Thoracic aorta (tissue), 2 donors: Measurements from ENCODE around the gene PDCD1. TPM values are rescaled to one million over a fixed set of nuclear protein-coding genes. Genes with fewer than 3 reads are reported as not detected.
A peak's percentile ranks its signal among the peaks of the same experiment; 100 is the strongest.
"Not testable (repeated sequence)": the region's sequence is repeated elsewhere in the genome, so short reads cannot be mapped to it uniquely, and the experiment has no call there.

ENCODE experiments used
- ATAC-seq: fragments of 150-250 bp; one replicate; pipeline ENCODE4 v1.8.0; 2017; ENCODE audit warnings: low read depth; ENCODE audit not compliant: insufficient number of reproducible peaks, low FRiP score
- DNase-seq: peaks from one replicate; pipeline ENCODE4 v3.0.0-alpha.2; 2020; ENCODE audit warnings: low spot score
- H3K27ac ChIP-seq, 2 donors: fragments of 200-600 bp; sonication (generic); 1 replicate in 1 of 2; 2 replicates in 1 of 2; pipeline ENCODE4 v1.5.1; 2016; ENCODE audit warnings: mild to moderate bottlenecking in 2 of 2, moderate library complexity in 2 of 2
- H3K27me3 ChIP-seq: fragments of 200-600 bp; sonication (generic); replicated peaks from 2 replicates; pipeline ENCODE4 v1.6.0; 2016; ENCODE audit warnings: mild to moderate bottlenecking; ENCODE audit not compliant: insufficient read depth
- H3K36me3 ChIP-seq: fragments of 200-600 bp; sonication (generic); one replicate; pipeline ENCODE4 v1.5.1; 2016
- H3K4me1 ChIP-seq, 2 donors: fragments of 200-600 bp; sonication (generic); 1 replicate in 1 of 2; 2 replicates in 1 of 2; pipeline versions ENCODE4 v1.5.1 to v1.6.0; 2016; ENCODE audit warnings: low read depth in 2 of 2, mild to moderate bottlenecking in 1 of 2; ENCODE audit not compliant: control insufficient read depth in 1 of 2
- H3K4me3 ChIP-seq: fragments of 200-600 bp; sonication (generic); 2 replicates; pipeline ENCODE4 v1.5.1; 2016; ENCODE audit warnings: mild to moderate bottlenecking
- H3K9me3 ChIP-seq: fragments of 200-600 bp; sonication (generic); 2 replicates; pipeline ENCODE4 v1.5.1; 2016
- total RNA-seq, 2 donors: library from RNA; depleted of rRNA; stranded (reverse); fragments of >200 nt; gene quantifications; one replicate each; pipeline versions ENCODE4 v1.1.0 to v1.2.3, GENCODE V29; 2016
- TF ChIP-seq, protein P1 (sequence below): fragments of 200-600 bp; sonication (generic); IDR thresholded peaks from one replicate; pipeline ENCODE4 v1.5.1; 2019; ENCODE audit warnings: antibody characterized with exemption

Gene PDCD1
- total RNA-seq, 2 donors from 2014 or later, result 0.68 to 0.92 TPM

DNA sequence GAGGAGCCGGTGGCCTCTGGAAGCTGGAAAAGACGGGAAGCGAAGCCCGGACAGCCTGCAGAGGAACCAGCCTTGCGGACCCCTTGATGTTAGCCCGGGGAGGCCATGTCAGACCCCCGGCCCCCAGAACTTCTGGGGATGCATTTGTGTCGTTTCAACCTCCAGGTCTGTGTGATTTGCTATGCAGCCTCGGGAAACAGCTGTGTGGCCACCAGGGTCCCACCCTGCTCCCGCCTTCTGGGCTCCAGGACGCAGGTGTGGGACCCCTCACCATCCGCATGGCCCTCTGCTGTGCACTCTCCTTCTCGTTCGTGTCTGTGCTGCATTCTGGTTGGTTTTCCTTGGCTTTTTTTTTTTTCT, 36.5 kb downstream of the PDCD1 start:
- Histone ChIP-seq H3K9me3 (peaks cover 2% of the 10 kb centered on the region), H3K4me3 (no peak overlapping the region), H3K27ac (no peak overlapping the region), H3K36me3 (no peaks in the 10 kb centered on the region), H3K4me1 (no peaks in the 10 kb centered on the region), H3K27me3 (no peaks in the 10 kb centered on the region)
- TF ChIP-seq, protein P1, sequence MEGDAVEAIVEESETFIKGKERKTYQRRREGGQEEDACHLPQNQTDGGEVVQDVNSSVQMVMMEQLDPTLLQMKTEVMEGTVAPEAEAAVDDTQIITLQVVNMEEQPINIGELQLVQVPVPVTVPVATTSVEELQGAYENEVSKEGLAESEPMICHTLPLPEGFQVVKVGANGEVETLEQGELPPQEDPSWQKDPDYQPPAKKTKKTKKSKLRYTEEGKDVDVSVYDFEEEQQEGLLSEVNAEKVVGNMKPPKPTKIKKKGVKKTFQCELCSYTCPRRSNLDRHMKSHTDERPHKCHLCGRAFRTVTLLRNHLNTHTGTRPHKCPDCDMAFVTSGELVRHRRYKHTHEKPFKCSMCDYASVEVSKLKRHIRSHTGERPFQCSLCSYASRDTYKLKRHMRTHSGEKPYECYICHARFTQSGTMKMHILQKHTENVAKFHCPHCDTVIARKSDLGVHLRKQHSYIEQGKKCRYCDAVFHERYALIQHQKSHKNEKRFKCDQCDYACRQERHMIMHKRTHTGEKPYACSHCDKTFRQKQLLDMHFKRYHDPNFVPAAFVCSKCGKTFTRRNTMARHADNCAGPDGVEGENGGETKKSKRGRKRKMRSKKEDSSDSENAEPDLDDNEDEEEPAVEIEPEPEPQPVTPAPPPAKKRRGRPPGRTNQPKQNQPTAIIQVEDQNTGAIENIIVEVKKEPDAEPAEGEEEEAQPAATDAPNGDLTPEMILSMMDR, result no peak
- DNase-seq, result no peak
- no peak for ATAC-seq

DNA sequence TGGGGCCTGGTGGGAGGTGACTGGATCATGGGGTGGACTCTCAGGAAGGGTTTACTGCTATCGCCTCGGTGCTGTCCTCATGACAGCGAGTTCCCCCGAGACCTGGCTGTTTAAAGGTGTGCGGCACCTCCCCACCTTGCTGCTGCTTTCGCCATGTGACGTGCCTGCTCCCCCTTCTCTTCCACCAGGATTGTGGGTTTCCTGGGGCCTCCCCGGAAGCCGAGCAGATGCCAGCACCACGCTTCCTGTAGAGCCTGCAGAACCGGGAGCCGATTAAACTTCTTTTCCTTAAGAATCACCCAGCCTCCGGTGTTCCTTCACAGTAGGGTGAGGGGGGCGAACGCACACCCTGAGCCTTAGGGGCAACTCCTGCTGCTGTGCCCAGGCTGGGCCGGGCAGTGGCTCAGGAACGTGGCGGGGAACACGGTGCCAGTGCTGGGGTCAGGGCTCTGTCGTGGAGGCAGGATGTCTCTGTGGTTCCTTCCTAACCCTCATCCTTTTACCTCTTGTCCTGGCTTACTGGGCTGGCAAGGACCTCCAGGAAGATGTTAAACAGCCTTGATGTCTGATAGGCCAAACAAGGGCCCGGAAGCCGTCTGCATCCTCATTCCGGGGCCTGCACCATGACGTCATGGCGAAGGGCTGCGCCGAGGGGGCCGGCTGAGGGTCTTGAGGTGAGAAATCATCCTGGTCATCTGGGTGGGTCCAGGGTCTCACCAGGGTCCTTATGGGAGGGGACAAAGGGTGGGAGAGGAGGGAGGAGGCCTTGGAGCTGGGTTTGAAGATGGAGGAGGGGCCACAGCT, 37.0 kb downstream of the PDCD1 start:
- Histone ChIP-seq H3K4me3 (peak overlapping the region; percentile 31), H3K27ac (no peak overlapping the region), H3K9me3 (no peaks in the 10 kb centered on the region), H3K27me3 (no peaks in the 10 kb centered on the region), H3K36me3 (no peaks in the 10 kb centered on the region), H3K4me1 (no peaks in the 10 kb centered on the region)
- DNase-seq (no peak), ATAC-seq (no peak)
- TF ChIP-seq, protein P1, result no peak

DNA sequence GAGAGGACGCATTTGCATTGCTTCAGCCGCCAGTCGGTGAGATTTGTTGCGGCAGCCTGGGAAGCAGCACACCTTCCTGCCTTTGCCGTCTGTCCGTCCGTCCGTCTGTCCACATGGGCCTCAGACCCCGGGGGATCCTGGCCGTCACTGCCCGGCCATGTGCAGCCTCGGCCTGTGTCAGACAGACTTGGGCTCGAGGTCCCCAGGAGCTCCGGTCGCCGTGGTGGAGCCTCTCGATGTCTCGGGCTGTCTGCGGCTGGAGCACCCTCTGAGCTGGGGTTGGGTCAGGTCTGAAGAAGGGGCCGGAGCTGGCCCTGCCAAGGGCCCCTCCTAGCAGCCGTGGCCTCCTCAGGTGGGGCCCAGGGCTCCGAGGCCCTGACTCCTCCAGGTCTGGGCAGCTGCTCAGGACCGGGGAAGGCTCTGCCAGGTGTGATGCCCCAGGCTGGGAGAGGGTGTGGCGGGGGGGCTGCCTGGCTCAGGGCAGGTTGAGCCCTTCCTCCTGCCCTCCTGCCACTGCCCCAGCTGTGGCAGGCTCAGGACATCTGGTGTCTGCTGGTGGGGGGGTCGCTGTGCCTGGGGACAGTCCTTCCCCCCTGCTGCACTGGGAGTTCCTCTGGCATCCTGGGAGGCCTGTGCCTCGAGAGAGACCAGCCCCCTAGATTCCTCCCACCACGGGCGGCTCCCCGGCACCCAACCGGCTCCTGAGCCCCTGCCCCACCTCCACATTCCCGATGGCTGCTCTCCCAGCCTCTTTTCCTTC, 37.9 kb downstream of the PDCD1 start:
- ATAC-seq (no peak), DNase-seq (no peak)
- Histone ChIP-seq H3K4me1 (no peaks in the 10 kb centered on the region), H3K4me3 (no peak overlapping the region), H3K27me3 (no peaks in the 10 kb centered on the region), H3K27ac (no peak overlapping the region), H3K9me3 (no peaks in the 10 kb centered on the region), H3K36me3 (no peaks in the 10 kb centered on the region)
- TF ChIP-seq, protein P1, result no peak

DNA sequence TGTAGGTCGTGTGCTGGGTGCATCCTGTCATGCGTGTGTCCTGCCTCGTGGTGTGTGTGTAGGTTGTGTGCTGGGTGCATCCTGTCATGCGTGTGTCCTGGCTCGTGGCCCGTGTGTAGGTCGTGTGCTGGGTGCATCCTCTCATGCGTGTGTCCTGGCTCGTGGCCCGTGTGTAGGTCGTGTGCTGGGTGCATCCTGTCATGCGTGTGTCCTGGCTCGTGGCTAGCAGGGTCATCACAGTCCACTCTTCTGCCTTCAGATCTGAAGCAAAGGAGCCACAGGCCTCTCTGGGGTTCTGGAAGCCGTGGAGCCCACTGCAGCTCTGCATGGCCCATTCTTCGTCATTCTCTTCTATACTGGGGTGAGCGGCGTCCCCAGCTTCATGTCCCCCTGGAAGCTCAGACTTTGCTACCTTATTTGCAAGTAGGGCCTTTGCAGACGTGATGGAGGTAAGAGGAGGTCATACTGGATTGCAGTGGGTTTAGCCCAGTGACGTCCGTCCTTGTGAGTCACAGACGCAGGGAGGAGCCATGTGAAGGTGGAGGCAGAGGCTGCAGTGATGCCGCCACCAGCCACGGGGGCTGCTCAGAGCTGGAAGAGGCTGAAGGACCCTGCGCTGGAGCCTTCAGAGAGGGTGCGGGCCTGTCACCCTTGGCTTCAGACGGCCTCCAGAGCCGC, 38.6 kb downstream of the PDCD1 start:
- DNase-seq, H3K27ac ChIP-seq, H3K36me3 ChIP-seq, ATAC-seq, H3K4me1 ChIP-seq, H3K27me3 ChIP-seq, H3K4me3 ChIP-seq, H3K9me3 ChIP-seq: not testable (repeated sequence)

DNA sequence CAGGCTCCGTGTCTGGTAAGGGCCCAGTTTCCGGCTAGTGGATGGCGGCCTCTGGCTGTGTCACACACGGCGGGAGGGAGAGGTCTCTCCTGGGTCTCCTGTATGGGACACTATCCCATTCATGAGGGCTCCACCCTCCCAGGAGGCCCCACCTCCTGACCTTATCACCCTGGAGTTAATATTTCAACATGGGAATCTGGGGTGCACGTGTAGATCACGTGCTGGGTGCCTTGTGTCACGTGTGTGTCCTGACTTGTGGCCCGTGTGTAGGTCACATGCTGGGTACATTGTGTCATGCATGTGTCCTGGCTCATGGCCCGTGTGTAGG, 39.8 kb downstream of the PDCD1 start:
- Histone ChIP-seq H3K27me3 (no peaks in the 10 kb centered on the region), H3K27ac (no peak overlapping the region), H3K4me3 (no peak overlapping the region), H3K9me3 (no peaks in the 10 kb centered on the region), H3K36me3 (no peaks in the 10 kb centered on the region), H3K4me1 (no peaks in the 10 kb centered on the region)
- no peak for ATAC-seq
- DNase-seq, result no peak
- TF ChIP-seq, protein P1, result no peak
